CD4-positive, alpha-beta T cell treated with Interleukin-21 for 1 hour (primary cell): Measurements from ENCODE around the gene F13A1.
A peak's percentile ranks its signal among the peaks of the same experiment; 100 is the strongest.

ENCODE experiments used
- DNase-seq: peaks from one replicate; pipeline ENCODE4 v3.0.0-alpha.2; 2020

The F13A1 gene

DNA sequence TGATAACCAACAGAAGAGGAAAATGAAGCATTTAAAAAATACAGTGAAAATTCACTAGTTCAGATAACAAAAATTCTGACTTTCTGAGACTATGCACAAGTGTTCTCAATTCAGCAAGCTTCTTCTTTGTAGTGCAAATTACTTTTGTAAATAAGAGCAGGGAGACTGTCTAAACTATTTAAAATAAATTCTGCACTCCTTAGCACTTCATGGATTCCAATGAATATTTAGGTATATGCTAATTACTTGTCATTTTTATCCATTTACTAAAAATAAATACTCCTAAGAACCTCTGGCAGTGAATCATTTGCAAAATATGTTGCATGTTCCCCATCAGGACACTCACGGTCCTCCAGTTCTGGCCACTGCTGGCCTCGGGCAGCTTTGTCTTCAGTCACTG lies 139.8 kb downstream of the F13A1 start:
- DNase-seq = no peak

DNA sequence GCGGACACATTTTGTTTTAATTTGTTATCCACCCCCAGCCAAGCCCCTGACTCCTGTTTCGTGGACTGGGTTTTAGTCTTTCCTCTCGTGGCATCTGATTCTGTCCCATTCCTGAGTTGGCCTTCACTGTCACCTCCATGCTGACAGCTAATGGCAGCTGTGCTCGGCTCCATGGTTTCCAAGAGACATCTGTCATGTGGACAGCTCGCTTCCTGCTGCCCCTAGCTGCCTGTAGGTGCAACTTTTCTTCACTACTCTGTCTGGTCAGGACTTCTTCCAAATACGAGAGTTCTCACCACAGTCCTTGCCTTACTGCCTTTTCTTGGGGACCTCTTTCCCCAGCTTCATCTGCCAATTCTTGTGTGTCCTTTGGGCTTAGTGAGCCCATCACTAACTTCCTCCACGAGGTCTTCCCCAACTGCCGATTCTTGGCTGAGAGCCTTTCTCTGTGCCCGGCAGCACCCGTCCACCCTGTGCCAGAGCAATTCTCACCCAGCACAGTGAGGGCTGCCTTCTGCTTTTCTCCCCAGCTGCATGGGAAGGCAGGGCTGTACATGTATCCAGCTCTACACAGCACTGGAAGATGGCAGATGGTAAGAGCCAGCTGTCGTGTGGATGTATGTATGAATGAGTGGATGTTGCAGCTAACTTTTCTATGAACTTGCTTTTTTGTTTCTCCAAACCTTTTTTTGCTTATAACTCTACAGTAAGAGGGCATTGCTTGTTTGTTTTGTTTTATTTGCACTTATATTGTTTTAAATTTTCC lies 140.4 kb downstream of the F13A1 start:
- DNase-seq = no peak

DNA sequence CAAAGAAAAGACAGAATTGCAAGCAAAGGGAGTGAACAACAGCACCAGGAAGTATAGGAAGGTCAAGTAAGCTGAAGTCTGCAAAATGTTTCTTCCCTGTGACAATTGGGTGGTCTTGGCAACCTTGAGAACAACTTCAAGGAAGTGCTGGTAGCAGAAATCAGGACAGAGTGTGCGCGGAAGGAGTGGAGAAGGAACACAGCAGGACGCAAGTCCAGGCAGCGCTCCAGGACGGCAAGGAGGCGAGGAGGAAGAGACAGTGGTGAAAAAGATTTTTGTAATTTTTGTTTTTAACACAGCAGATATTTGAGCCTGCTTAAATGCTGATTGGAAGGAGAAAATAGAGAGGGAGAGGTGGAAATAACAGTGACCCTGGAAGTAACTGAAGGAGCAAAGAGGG lies 141.7 kb downstream of the F13A1 start:
- DNase-seq = no peak

DNA sequence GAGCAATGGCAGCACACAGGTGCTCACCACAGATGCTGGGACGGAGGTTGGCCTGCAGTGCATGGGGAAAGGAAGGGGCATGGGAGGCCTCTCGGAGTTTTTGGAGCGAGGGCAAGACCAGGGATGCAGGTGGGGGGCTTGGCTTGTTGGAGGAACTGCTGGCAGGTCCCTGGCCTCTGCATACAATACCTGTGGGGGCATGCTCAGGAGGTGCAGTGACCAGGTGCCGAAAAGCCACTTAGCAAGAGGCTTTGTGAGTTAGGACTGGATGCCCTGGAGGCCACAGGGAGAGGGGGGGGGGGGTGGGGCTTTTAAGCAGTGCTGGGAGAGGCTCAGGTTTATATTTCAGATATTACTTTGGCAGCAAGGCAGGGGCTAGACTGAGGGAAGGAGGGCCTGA lies 142.7 kb downstream of the F13A1 start:
- no peak for DNase-seq

DNA sequence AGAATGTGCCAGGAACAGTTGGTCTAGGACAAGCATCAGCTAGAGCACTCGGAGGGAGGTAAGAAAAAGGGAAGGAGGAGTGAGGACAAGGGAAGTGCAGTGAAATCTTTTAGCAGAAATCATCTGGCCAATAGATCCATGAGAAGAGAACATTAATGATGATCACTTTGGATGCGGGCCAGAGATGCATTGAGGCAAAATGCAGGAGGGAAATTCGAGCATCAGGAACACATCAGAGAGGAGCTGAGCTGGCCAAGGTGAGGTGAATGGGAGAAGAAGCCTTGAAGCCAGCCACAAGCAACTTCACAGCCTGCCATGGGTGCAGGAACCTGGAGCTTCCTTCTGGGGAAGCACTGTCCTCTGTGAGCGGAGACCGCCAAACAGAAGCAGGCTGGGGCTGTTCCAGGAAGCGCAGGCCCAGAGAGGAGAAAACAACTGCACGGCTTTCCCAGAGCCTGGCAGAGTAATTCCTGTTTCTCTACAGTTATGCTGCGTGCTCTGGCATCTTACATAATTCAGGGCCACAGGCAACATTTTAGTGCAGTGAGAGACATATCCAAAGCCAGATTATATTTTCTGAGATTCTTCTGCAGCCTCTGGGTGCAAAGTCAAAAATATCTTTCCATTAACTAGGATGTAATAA lies 143.8 kb downstream of the F13A1 start:
- no peak for DNase-seq

DNA sequence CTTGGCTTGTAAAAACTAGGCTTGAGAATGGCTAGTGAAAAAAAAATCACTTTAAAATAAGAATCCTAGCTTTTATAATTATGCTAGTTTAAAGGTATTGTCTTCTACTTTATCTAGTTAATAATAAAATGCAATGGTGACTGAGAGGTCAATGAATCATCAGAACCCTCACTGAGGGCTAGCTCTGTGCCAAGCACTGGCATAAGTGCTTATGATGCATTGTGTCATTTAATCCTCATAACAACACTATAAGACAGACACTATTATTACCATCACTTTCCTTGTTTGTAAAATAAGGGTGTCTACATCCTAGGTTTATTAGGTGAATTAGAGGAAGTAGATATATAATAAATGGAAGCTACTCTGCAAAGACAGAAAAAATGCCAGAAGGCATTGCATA lies 144.3 kb downstream of the F13A1 start:
- no peak for DNase-seq

DNA sequence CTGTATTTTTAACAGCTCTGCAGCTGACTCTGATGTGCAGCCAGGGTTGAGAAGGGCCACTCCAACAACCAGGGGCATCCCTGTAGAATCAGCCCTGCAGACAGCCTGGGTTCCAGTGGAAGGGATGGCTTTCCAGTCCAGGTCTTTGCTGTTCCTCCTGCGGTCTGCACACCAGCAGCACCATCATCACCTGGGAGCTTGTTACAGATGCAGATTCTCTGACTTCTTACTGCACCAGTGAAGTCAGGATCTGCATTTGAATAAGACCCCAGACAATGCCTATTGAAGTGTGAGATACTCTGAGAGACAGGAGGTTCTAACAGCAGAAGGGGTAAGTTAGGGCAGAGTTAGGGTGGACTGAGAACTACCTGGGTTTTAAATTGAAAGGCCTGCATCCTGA lies 151.3 kb downstream of the F13A1 start:
- no peak for DNase-seq

DNA sequence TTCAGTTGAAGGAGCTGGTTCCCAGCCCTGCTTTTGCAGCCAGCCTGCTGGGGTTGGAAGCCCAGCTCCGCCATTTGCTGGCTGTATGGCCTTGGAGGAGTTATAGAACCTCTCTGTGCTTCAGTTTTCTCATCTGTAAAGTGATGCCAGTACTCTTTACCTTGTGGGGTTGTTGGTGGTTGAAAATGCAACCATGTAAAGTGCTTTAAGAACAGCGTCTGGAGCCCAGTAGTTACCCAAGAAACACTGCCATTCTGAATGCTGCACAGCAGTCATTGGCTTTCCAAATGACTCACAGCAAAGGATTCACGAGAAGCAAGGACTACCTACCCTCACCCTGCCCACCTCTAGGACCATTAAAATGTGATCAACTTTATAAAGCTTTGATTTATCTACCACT lies 154.4 kb downstream of the F13A1 start:
- DNase-seq = no peak

DNA sequence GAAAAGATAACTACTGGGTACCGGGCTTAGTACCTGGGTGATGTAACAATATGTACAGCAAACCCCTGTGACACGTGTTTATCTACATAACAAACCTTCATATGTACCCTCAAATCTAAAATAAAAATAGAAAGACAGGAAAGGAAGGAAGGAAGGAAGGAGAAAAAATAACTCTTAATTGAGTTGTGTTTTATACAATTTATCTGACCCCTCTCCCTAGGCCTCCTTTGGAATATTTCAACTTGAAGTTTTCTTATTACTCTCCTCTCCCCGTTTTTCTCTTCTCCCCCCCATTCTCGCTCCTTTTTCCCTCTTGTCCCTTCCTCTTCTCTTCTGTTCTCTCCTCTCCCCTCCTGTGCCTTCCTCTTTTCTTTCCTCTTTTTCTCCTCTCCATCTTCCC lies 156.1 kb downstream of the F13A1 start:
- no peak for DNase-seq

DNA sequence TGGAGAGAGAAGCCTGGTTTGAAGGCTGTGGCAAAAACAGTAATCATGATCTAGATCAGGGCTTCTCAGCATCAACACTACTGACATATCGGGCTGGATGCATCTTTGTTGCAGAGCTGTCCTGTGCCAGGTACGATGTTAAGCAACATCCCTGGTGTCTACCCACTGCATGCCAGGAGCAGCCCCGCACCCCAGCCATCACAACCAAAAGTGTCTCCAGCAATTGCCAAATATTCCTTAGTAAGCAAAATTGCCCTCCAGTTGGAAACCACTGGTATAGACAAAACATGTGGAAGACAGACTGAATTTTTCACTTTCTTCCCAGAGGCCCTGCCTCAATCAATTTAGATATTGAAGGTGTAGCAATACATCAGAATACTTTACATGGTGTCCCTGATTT lies 166.1 kb downstream of the F13A1 start:
- DNase-seq = no peak

DNA sequence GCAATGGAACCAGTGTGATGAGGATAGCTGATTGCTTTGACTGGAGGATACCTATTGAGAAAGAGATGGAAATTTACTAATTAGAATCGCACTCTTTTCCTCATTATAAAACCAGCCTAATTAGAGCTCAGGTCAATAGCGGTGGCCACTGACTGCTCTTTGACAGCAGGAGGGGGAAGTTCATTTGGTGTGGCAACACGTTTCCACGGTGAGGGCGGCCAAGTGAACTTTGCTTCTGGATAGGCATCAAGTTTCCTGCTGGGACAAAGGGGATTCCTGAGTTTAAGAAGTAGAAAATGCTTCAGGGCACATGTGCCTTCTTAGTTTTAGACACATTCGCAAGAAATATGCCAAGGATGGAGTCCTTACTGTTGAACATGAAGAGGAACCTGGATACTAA lies 168.4 kb downstream of the F13A1 start:
- no peak for DNase-seq

DNA sequence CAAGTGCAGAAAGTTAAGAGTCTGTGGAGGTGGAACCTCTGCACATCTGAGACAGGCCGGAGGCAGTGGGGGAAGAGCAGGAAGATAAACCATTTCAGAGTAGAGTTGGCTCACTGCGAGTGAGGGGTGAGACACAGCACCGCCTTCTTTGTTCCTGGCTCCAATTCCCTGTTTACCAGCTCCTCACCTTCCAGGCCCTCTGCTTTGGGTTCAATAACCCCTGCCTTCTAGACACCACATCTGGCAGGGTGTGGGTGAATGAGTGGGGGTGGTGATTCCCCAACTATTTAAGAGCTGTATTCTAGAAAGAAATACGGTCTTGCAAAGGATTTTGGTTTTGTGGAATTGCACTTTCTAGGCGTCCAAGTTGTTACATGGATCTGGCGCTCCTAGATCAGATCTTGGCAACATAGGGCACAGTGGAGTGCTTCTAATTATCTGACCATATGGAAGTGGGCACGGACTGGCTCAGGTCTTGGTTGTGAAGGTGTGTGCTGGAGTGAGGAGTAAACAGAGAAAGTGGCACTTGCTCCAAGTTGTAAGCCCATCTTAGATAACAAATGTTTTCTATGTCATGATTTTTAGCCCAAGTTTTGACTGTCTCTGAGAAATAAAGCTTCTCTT lies 172.2 kb downstream of the F13A1 start:
- no peak for DNase-seq

DNA sequence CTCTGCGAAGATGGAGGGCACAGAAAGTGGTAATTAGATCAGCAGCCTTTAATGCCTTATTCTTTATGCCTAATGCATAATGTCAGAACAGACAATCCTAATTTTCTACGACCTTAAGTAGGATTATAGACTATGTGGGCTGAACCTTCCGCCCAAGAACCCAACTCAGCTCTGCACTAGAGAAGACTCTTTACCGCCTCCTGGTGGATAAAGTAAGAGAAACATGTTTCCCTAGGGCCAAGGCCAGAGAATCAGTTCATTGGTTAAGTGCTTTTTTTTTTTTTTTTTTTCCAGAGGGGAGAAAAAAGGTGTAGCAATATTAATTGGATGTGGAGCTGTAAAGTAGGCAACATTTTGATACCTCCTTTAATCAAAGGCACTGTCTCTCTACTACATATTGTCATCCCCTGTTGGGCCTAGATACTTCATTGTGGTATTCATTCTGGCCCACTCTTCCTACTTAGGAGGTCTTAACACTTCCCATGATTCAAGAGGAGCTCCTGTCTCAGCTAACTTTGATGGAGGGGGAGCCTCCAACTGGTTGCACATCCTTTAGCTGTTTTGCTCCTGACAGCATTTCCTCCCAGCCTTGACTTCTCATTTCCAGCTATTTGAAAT lies 188.9 kb downstream of the F13A1 start:
- DNase-seq = peak; percentile 31

DNA sequence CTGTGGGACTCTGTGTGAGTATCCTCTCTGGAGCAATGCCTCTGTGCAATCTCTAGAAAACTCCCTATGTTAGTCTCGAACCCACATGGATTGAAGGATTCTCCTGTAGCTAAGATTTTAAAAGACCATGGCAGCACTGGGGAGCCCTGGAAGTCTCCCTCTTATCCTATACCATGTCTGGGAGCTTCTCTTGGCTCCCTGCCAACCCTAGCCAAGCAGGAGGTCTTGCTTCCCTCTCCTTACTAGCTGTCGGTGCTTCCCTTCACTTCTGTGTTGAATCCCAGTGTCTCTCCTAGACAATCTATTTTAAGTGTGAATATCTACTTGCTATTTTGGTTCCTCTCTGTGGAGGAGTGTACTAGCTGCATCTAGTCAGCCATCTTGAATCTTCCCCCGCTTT lies 195.0 kb downstream of the F13A1 start:
- DNase-seq = no peak

DNA sequence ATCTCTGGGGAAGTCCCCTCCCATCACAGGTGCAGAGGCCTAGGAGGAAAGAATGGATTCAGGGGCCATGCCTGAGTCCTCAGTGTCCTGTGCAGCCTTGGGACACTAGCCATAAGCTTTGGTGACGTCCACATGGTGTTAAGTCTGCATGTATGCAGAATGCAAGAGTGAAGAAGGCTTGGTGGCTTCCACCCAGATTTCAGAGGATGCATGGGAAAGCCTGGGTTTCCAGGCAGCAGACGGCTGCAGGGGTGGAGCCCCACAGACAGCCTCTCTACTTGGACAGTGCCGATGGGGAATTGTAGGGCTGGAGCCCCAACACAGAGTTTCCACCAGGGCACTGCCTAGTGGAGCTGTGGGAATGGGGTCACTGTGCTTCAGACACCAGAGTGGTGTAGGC lies 196.7 kb downstream of the F13A1 start:
- no peak for DNase-seq

DNA sequence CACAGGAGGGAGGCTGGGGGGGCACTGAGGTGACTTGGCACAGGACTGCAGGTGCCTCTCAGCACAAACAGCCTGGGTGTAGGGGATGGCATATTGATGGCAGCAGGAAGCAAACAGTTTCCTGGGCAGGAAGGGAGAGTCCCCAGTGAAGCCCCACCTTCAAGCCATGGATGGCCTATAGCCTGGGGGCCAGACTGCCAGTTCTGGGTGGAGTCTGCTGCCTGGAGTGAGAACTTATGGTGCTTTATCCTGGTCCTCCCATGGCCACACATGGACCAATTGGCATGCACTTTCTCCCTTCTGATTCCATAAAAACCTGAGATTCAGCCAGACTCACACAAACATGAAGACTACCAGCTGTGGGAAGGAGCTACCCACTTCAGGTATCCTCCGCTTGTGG lies 198.5 kb downstream of the F13A1 start:
- no peak for DNase-seq

DNA sequence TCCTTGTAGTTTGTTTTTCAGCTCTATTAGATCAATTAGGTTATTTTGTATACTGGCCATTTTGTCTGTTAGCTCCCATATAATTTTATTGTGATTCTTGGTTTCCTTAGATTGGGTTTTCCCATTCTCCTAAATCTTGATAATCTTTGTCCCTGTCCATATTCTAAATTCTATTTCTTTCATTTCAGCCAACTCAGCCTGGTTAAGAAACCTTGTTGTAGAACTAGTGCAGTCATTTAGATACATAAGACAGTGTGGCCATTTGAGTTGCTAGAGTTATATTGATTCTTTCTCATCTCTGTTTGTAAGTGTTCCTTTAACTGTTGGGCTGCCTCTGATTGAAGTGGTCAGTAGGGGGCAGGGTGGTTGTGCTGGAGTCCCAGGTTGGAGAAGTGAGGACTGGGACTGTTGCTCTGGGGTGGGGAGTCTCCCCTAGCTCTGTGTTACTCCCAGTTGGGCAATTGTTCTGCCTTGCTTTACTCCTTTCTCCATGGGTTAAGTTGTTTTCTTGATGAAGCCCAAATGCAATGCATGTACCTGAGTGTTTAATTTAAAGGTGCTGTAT lies 214.9 kb downstream of the F13A1 start:
- DNase-seq = no peak
